Parathyroid adenoma (tissue), 2 donors: ENCODE data around the gene ARHGAP4.

Source experiments
- H2AFZ ChIP-seq: fragments of 300-600 bp; sonication (generic); one replicate; pipeline ENCODE4 v1.7.0; 2017; ENCODE audit warnings: antibody characterized with exemption, mild to moderate bottlenecking
- H3K27ac ChIP-seq: fragments of 300-600 bp; sonication (generic); one replicate; pipeline ENCODE4 v1.7.0; 2017
- H3K27me3 ChIP-seq: fragments of 300-600 bp; sonication (generic); one replicate; pipeline ENCODE4 v1.7.0; 2017; ENCODE audit warnings: low read length; ENCODE audit not compliant: control insufficient read depth, insufficient read depth
- H3K36me3 ChIP-seq: fragments of 300-600 bp; sonication (generic); one replicate; pipeline ENCODE4 v1.7.0; 2017; ENCODE audit warnings: low read length; ENCODE audit not compliant: control insufficient read depth, insufficient read depth
- H3K4me1 ChIP-seq: fragments of 300-600 bp; sonication (generic); one replicate; pipeline ENCODE4 v1.7.0; 2017; ENCODE audit warnings: control low read depth
- H3K4me2 ChIP-seq: fragments of 300-600 bp; sonication (generic); one replicate; pipeline ENCODE4 v1.7.0; 2017; ENCODE audit warnings: low read length
- H3K4me3 ChIP-seq: fragments of 300-600 bp; sonication (generic); one replicate; pipeline ENCODE4 v1.7.0; 2017; ENCODE audit warnings: low read depth, low read length
- H3K79me2 ChIP-seq: fragments of 300-600 bp; sonication (generic); one replicate; pipeline ENCODE4 v1.7.0; 2017; ENCODE audit warnings: control low read depth
- H3K9ac ChIP-seq: fragments of 300-600 bp; sonication (generic); one replicate; pipeline ENCODE4 v1.7.0; 2017; ENCODE audit warnings: mild to moderate bottlenecking
- H3K9me3 ChIP-seq: fragments of 300-600 bp; sonication (generic); one replicate; pipeline ENCODE4 v1.7.0; 2017; ENCODE audit warnings: low read length; ENCODE audit not compliant: control insufficient read depth
- TF ChIP-seq, protein P1 (sequence below): fragments of 300-600 bp; sonication (generic); IDR thresholded peaks from one replicate; pipeline ENCODE4 v1.7.0; 2017; ENCODE audit warnings: antibody characterized with exemption, mild to moderate bottlenecking
- donor health status: primary hyperparathyroidism.

The ARHGAP4 gene

GRCh38 chrX:153870288-153870690, 55.8 kb downstream of the ARHGAP4 start:
- Histone ChIP-seq H3K4me3 (no peak overlapping the region), H2AFZ (no peak overlapping the region), H3K79me2 (no peaks in the 10 kb centered on the region), H3K36me3 (no peaks in the 10 kb centered on the region), H3K4me1 (no peaks in the 10 kb centered on the region), H3K27ac (no peak overlapping the region), H3K9me3 (no peaks in the 10 kb centered on the region), H3K27me3 (no peaks in the 10 kb centered on the region), H3K4me2 (no peak overlapping the region), H3K9ac (no peak overlapping the region)
- TF ChIP-seq, protein P1, sequence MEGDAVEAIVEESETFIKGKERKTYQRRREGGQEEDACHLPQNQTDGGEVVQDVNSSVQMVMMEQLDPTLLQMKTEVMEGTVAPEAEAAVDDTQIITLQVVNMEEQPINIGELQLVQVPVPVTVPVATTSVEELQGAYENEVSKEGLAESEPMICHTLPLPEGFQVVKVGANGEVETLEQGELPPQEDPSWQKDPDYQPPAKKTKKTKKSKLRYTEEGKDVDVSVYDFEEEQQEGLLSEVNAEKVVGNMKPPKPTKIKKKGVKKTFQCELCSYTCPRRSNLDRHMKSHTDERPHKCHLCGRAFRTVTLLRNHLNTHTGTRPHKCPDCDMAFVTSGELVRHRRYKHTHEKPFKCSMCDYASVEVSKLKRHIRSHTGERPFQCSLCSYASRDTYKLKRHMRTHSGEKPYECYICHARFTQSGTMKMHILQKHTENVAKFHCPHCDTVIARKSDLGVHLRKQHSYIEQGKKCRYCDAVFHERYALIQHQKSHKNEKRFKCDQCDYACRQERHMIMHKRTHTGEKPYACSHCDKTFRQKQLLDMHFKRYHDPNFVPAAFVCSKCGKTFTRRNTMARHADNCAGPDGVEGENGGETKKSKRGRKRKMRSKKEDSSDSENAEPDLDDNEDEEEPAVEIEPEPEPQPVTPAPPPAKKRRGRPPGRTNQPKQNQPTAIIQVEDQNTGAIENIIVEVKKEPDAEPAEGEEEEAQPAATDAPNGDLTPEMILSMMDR, result no peak

- Histone ChIP-seq H3K27ac (no peak overlapping the region), H3K79me2 (no peaks in the 10 kb centered on the region), H3K4me2 (no peak overlapping the region), H2AFZ (no peak overlapping the region), H3K36me3 (no peaks in the 10 kb centered on the region), H3K4me1 (no peaks in the 10 kb centered on the region), H3K9me3 (no peaks in the 10 kb centered on the region), H3K27me3 (no peaks in the 10 kb centered on the region), H3K4me3 (no peak overlapping the region), H3K9ac (no peak overlapping the region)
- TF ChIP-seq, protein P1, result no peak
These were observed 56.4 kb downstream of the ARHGAP4 start for GRCh38 chrX:153869473-153870287.

DNA sequence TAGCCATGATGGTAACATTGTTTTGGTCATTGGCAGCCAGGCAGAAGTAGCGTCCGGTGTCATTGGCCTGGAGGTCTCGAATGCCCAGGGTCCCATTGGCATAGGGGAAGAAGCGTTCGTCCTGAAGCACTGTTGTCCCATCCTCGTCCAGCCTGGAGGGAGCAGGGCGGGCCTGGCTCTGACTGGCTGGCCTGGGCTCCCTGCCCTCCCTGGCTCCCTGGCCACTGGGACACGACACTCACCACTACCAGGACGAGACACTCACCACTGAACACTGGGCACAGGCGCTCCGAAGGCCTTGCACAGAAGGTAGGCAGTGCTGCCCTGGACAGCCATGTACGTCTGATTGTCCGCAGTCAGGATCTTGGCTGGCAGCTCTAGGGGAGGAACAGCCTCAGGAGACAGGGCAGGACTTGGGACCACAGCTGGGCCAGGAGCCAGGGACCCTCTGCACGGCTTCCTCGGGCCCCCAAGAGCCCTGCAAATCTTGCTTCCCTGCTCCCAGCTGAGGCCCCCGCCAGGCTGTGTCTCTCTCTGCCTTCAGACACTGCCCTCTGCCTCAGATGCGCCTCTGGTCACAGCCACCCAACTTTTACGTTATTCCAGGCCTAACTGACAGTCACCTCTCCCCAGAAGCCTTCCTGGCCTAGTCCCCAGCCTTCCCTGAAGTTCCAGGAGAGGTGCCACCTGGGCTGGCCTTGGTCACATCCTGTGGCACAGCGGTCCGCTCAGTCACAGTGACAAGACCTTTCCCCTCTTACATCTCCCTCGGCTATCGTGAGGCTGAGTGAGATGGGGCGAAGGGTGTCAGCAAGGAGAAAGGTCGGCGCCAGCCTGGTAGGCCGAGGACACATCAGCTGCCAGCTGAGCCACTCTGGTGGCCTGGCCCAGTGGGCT, 57.2 kb downstream of the ARHGAP4 start:
- H3K27ac ChIP-seq, result no peak overlapping the region
- no peak overlapping the region for H3K9ac ChIP-seq
- H3K36me3 ChIP-seq, result no peaks in the 10 kb centered on the region
- TF ChIP-seq, protein P1, result no peak
- H3K4me3 ChIP-seq, result no peak overlapping the region
- no peaks in the 10 kb centered on the region for H3K27me3 ChIP-seq
- no peaks in the 10 kb centered on the region for H3K79me2 ChIP-seq
- H2AFZ ChIP-seq, result no peak overlapping the region
- no peak overlapping the region for H3K4me2 ChIP-seq
- H3K4me1 ChIP-seq, result no peaks in the 10 kb centered on the region
- no peaks in the 10 kb centered on the region for H3K9me3 ChIP-seq

GRCh38 chrX:153867671-153868070, 58.4 kb downstream of the ARHGAP4 start:
- no peak overlapping the region for H3K4me2 ChIP-seq
- H3K4me1 ChIP-seq, result no peaks in the 10 kb centered on the region
- no peak overlapping the region for H2AFZ ChIP-seq
- no peaks in the 10 kb centered on the region for H3K36me3 ChIP-seq
- H3K79me2 ChIP-seq, result no peaks in the 10 kb centered on the region
- no peaks in the 10 kb centered on the region for H3K27me3 ChIP-seq
- no peak overlapping the region for H3K4me3 ChIP-seq
- no peaks in the 10 kb centered on the region for H3K9me3 ChIP-seq
- no peak overlapping the region for H3K27ac ChIP-seq
- TF ChIP-seq, protein P1, result no peak
- no peak overlapping the region for H3K9ac ChIP-seq
